Tibial nerve (tissue), 4 donors: Measurements from ENCODE around the gene RUNX2. TPM values are rescaled to one million over a fixed set of nuclear protein-coding genes. Genes with fewer than 3 reads are reported as not detected.
A peak's percentile ranks its signal among the peaks of the same experiment; 100 is the strongest.

Source experiments
- DNase-seq, 2 donors: peaks; one replicate each; pipeline ENCODE4 v3.0.0-alpha.2; 2019; ENCODE audit warnings: low spot score in 2 of 2
- H3K27ac ChIP-seq, 4 donors: fragments of 200-600 bp; sonication (generic) in 3 of 4; one replicate each; pipeline ENCODE4 v1.5.1; 2017 to 2019; ENCODE audit warnings: mild to moderate bottlenecking in 1 of 4
- H3K27me3 ChIP-seq, 2 donors: fragments of 200-600 bp; sonication (generic) in 1 of 2; one replicate each; pipeline versions ENCODE4 v1.5.1 to v1.6.0; 2017 to 2019
- H3K36me3 ChIP-seq, 3 donors: fragments of 200-600 bp; sonication (generic); one replicate each; pipeline ENCODE4 v1.5.1; 2018 to 2019
- H3K4me1 ChIP-seq, 4 donors: fragments of 200-600 bp; sonication (generic) in 3 of 4; one replicate each; pipeline ENCODE4 v1.5.1; 2017 to 2019
- H3K4me3 ChIP-seq, 4 donors: fragments of 200-600 bp; sonication (generic) in 3 of 4; one replicate each; pipeline ENCODE4 v1.5.1; 2017 to 2019; ENCODE audit warnings: mild to moderate bottlenecking in 1 of 4, moderate library complexity in 1 of 4
- H3K9me3 ChIP-seq, 4 donors: fragments of 200-600 bp; sonication (generic) in 3 of 4; one replicate each; pipeline ENCODE4 v1.5.1; 2017 to 2019
- CTCF ChIP-seq, 5 experiments: fragments of 200-600 bp in 3 of 5; fragments of 450-650 bp in 2 of 5; sonication (generic) in 3 of 5; IDR thresholded peaks; one replicate each; pipeline ENCODE4 v1.5.1; 2016 to 2019; ENCODE audit warnings: antibody characterized with exemption in 5 of 5, mild to moderate bottlenecking in 3 of 5, moderate library complexity in 2 of 5
- EP300 ChIP-seq, 2 donors: sonication (generic); formaldehyde crosslinking; IDR thresholded peaks; one replicate each; pipeline ENCODE4 v1.6.1; 2017; ENCODE audit warnings: antibody characterized with exemption in 2 of 2, mild to moderate bottlenecking in 1 of 2
- POLR2A ChIP-seq, 2 donors: fragments of 450-650 bp; IDR thresholded peaks; one replicate each; pipeline ENCODE4 v1.6.1; 2017; ENCODE audit warnings: antibody characterized with exemption in 2 of 2, mild to moderate bottlenecking in 2 of 2, moderate library complexity in 2 of 2
- WGBS, 2 donors: methylation state at CpG; one replicate each; pipeline ENCODE4 v1.1.5; 2018; 5-methylcytosine and 5-hydroxymethylcytosine counted together
- total RNA-seq, 4 donors: library from RNA; depleted of rRNA; stranded (reverse); fragments of >200 nt; gene quantifications; one replicate each; pipeline ENCODE4 v1.1.0, GENCODE V29; 2016

Gene RUNX2
- total RNA-seq, 4 donors from 2014 or later: 6.3 to 12.3 (median 7.8) TPM

DNA sequence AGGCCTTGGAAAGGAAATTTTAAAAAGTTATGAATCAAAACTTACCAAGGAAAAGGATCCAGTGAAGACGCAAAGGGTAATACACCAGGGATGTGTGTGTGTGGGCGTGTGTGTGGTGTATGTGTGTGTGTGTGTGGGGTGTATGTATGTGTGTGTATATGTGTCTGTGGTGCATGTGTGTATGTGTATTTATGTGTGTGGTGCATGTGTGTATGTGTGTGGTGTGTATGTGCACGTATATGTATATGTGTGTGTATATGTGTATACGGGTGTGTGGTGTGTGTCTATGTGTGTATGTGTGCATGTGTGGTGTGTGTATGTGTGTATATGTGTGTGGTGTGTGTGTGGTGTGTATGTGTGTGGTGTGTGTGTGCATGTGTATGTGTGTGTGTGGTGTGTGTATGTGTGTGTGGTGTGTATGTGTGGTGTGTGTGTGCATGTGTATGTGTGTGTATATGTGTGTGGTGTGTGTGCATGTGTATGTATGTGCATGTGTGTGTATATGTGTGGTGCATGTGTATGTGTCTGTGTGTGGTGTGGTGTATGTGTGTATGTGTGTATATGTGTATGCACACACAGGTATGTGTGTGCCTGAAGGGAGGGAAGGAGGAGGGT, 225.7 kb downstream of the RUNX2 start:
- 75 to 85% methylated on average over 4 of the region's 4 CpGs for WGBS, 2 donors

DNA sequence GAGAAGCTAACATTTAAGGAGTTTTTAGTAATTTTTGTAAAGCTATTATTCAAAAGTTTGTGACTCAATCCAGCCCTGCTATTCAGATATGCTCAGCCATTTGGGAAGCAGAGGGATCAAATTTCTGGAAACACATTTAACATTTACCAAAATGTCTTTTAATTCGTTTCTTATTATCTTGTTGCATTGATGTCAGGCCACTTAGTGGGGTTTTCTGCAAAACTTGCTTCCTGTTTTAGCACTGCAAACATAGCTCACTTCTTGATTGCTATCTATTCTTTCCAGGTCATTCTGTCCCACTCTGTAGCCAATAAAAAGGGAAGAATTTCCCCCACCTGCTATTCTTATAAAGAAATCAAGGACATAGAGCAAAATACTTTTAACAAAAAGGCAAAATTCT, 226.5 kb downstream of the RUNX2 start:
- WGBS, 2 donors: 21 to 24% methylated on average over 1 of the region's 1 CpG
- H3K9me3 ChIP-seq: no peaks in the 10 kb centered on the region
- H3K4me1 ChIP-seq: peaks cover 0 to 30% (median 2%) of the 10 kb centered on the region in 4 donors
- H3K27ac ChIP-seq: peak overlapping the region in 1 of 4 donors; percentile 76
- H3K36me3 ChIP-seq: no peaks in the 10 kb centered on the region
- no peaks in the 10 kb centered on the region for H3K27me3 ChIP-seq
- H3K4me3 ChIP-seq: no peak overlapping the region
- TF ChIP-seq EP300 (IDR thresholded peaks at IDR 0.05) (no peak), POLR2A (IDR thresholded peaks at IDR 0.05) (no peak), CTCF (IDR thresholded peaks at IDR 0.05) (no peak)
- no peak for DNase-seq

More for the DNA sequence above, 225.7 kb downstream of the RUNX2 start:
- no peak overlapping the region for H3K27ac ChIP-seq
- H3K4me1 ChIP-seq: peaks cover 0 to 33% (median 3%) of the 10 kb centered on the region in 4 donors
- no peak for DNase-seq
- H3K4me3 ChIP-seq: no peak overlapping the region
- H3K36me3 ChIP-seq: no peaks in the 10 kb centered on the region
- TF ChIP-seq CTCF (IDR thresholded peaks at IDR 0.05) (no peak), EP300 (IDR thresholded peaks at IDR 0.05) (no peak), POLR2A (IDR thresholded peaks at IDR 0.05) (no peak)
- no peaks in the 10 kb centered on the region for H3K9me3 ChIP-seq
- no peaks in the 10 kb centered on the region for H3K27me3 ChIP-seq

- TF ChIP-seq EP300 (IDR thresholded peaks at IDR 0.05) (peak in 1 of 2 donors; percentile 21), POLR2A (IDR thresholded peaks at IDR 0.05) (no peak)
- 45 to 49% methylated on average over 14 of the region's 14 CpGs for WGBS, 2 donors
- H3K9me3 ChIP-seq: no peaks in the 10 kb centered on the region
- H3K36me3 ChIP-seq: no peaks in the 10 kb centered on the region
- H3K4me3 ChIP-seq: peak overlapping the region in 3 of 4 donors; percentile 2 to 39 (median 6)
- H3K4me1 ChIP-seq: peaks cover 0 to 28% (median 2%) of the 10 kb centered on the region in 4 donors
- no peaks in the 10 kb centered on the region for H3K27me3 ChIP-seq
- H3K27ac ChIP-seq: peak overlapping the region in 3 of 4 donors; percentile 26 to 76 (median 46)
- DNase-seq: no peak
Measured at GRCh38 chr6:45555981-45556771, 228.0 kb downstream of the RUNX2 start.

DNA sequence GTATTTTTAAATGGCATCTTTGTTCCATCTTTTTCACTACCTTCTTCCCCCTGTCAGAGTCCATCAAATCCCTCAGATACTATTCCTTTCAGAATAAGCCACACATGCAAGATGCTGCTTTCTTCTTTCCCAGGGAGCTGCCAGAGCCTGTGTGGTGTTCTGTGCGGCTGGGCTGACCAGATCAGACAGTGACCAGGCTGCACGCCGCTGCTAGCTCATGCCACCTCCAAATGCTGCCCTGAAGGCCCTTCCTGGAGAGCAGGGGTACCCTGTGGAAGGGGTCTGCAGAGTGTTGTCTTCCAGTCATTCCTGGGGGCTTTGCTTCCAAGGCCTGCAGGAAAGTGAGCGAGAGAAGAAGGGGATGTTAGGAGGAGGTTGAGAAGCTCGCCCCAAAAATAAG, 228.7 kb downstream of the RUNX2 start:
- no peaks in the 10 kb centered on the region for H3K27me3 ChIP-seq
- no peaks in the 10 kb centered on the region for H3K36me3 ChIP-seq
- H3K4me1 ChIP-seq: peaks cover 0 to 28% (median 2%) of the 10 kb centered on the region in 4 donors
- no peak for DNase-seq
- peak overlapping the region in 3 of 4 donors; percentile 0 to 76 (median 26) for H3K27ac ChIP-seq
- TF ChIP-seq EP300 (IDR thresholded peaks at IDR 0.05): no peak
- no peak for TF ChIP-seq POLR2A (IDR thresholded peaks at IDR 0.05)
- no peak for TF ChIP-seq CTCF (IDR thresholded peaks at IDR 0.05)
- 89 to 91% methylated on average over 5 of the region's 5 CpGs for whole genome bisulfite sequencing, 2 donors
- H3K4me3 ChIP-seq: no peak overlapping the region
- H3K9me3 ChIP-seq: no peaks in the 10 kb centered on the region

- H3K9me3 ChIP-seq: no peaks in the 10 kb centered on the region
- no peak for DNase-seq
- H3K4me1 ChIP-seq: peaks cover 0 to 28% (median 2%) of the 10 kb centered on the region in 4 donors
- TF ChIP-seq POLR2A (IDR thresholded peaks at IDR 0.05): no peak
- no peak for TF ChIP-seq EP300 (IDR thresholded peaks at IDR 0.05)
- no peak for TF ChIP-seq CTCF (IDR thresholded peaks at IDR 0.05)
- 91 to 92% methylated on average over 2 of the region's 2 CpGs for WGBS, 2 donors
- no peak overlapping the region for H3K4me3 ChIP-seq
- no peaks in the 10 kb centered on the region for H3K36me3 ChIP-seq
- H3K27ac ChIP-seq: peak overlapping the region in 2 of 4 donors; percentile 26 to 76
- no peaks in the 10 kb centered on the region for H3K27me3 ChIP-seq
Measured at GRCh38 chr6:45557454-45557853, 229.3 kb downstream of the RUNX2 start.
